BJ (cell line): ENCODE results near the gene NT5DC1. TPM values are rescaled to one million over a fixed set of nuclear protein-coding genes. Genes with fewer than 3 reads are reported as not detected.
A peak's percentile ranks its signal among the peaks of the same experiment; 100 is the strongest.

Experiments used
- CTCF ChIA-PET: fragments of 350-600 bp; formaldehyde crosslinking; extraction: SDS; loops from one replicate; lab custom pipeline; 2021; ENCODE audit warnings: antibody characterized with exemption, inconsistent platforms; lab: Yijun Ruan, JAX
- POLR2A ChIA-PET: fragments of 300-600 bp; sonication (Branson Sonifier 250); formaldehyde crosslinking; extraction: SDS; loops from one replicate; lab custom pipeline; 2021; ENCODE audit warnings: antibody characterized with exemption; lab: Charles Lee
- DNase-seq: peaks from one replicate; pipeline ENCODE4 v3.0.0-alpha.2; 2011; ENCODE audit warnings: low read depth
- H3K27me3 ChIP-seq: 2 replicates; pipeline ENCODE4 v1.6.0; 2011; ENCODE audit warnings: low read length; ENCODE audit not compliant: control insufficient read depth, insufficient read depth
- H3K36me3 ChIP-seq: 2 replicates; pipeline ENCODE4 v1.5.1; 2011; ENCODE audit warnings: low read length; ENCODE audit not compliant: control insufficient read depth, insufficient read depth
- H3K4me3 ChIP-seq: 2 replicates; pipeline ENCODE4 v1.5.1; 2011; ENCODE audit warnings: low read depth, mild to moderate bottlenecking, control low read depth, low read length
- CTCF ChIP-seq: IDR thresholded peaks from 2 replicates; pipeline ENCODE4 v1.5.1; 2011; ENCODE audit warnings: low read depth, mild to moderate bottlenecking, control low read depth, inconsistent platforms, low read length, moderate library complexity; ENCODE audit not compliant: insufficient read depth
- polyA plus RNA-seq: library from polyadenylated mRNA; depleted of rRNA; stranded (reverse); fragments of >200 nt; gene quantifications from 2 replicates; pipeline ENCODE4 v1.2.3, GENCODE V29; 2011

The NT5DC1 gene
- polyA plus RNA-seq, 1 experiment, result 12.3 TPM

- DNase-seq, result no peak
- no peak for TF ChIP-seq CTCF
- ChIA-PET POLR2A (no interaction called here), CTCF (no interaction called here)
- H3K36me3 ChIP-seq, result no peaks in the 10 kb centered on the region
- H3K27me3 ChIP-seq, result no peaks in the 10 kb centered on the region
- no peak overlapping the region for H3K4me3 ChIP-seq
These were observed 32.8 kb downstream of the NT5DC1 start for GRCh38 chr6:116133453-116133852.

GRCh38 chr6:116136373-116136772, 35.7 kb downstream of the NT5DC1 start:
- H3K27me3 ChIP-seq, result no peaks in the 10 kb centered on the region
- ChIA-PET POLR2A (no interaction called here), CTCF (no interaction called here)
- no peak for TF ChIP-seq CTCF
- H3K36me3 ChIP-seq, result no peaks in the 10 kb centered on the region
- H3K4me3 ChIP-seq, result no peak overlapping the region
- no peak for DNase-seq

- Histone ChIP-seq H3K27me3 (no peaks in the 10 kb centered on the region), H3K4me3 (no peak overlapping the region), H3K36me3 (no peaks in the 10 kb centered on the region)
- no peak for DNase-seq
- ChIA-PET CTCF (no interaction called here), POLR2A (no interaction called here)
- TF ChIP-seq CTCF, result no peak
These were observed 36.3 kb downstream of the NT5DC1 start for GRCh38 chr6:116136933-116137340.

- H3K27me3 ChIP-seq, result no peaks in the 10 kb centered on the region
- no peak for TF ChIP-seq CTCF
- no peaks in the 10 kb centered on the region for H3K36me3 ChIP-seq
- H3K4me3 ChIP-seq, result no peak overlapping the region
- ChIA-PET POLR2A (no interaction called here), CTCF (interaction anchor here (0.7 kb wide), 1 partner anchor 39 kb away, joined by 4 read pairs; the partner anchor contains the start of gene NT5DC1)
- DNase-seq, result no peak
These were observed 39.3 kb downstream of the NT5DC1 start for GRCh38 chr6:116139917-116140316.

- DNase-seq, result peak; percentile 37
- TF ChIP-seq CTCF, result no peak
- POLR2A ChIA-PET, result no interaction called here
- no peaks in the 10 kb centered on the region for H3K27me3 ChIP-seq
- no peaks in the 10 kb centered on the region for H3K36me3 ChIP-seq
- no peak overlapping the region for H3K4me3 ChIP-seq
- CTCF ChIA-PET, result no interaction called here
These were observed 44.0 kb downstream of the NT5DC1 start for GRCh38 chr6:116144605-116145004.
